H9 (cell line): ENCODE data around the gene DLG5. TPM values are rescaled to one million over a fixed set of nuclear protein-coding genes. Genes with fewer than 3 reads are reported as not detected.

Experiments
- DNase-seq: peaks from one replicate; pipeline ENCODE4 v3.0.0-alpha.2; 2017
- H2AFZ ChIP-seq: one replicate; pipeline ENCODE4 v1.6.1; 2013; ENCODE audit warnings: mild to moderate bottlenecking, low read length, control low read depth, moderate library complexity
- H2AK5ac ChIP-seq: 2 replicates; pipeline ENCODE4 v1.6.1; 2013; ENCODE audit warnings: low read length, control low read depth, mixed read lengths; ENCODE audit not compliant: insufficient read length
- H2BK120ac ChIP-seq: one replicate; pipeline ENCODE4 v1.6.1; 2013; ENCODE audit warnings: low read depth, mild to moderate bottlenecking, low read length, control low read depth, inconsistent platforms; ENCODE audit not compliant: poor library complexity, severe bottlenecking
- H2BK12ac ChIP-seq: 2 replicates; pipeline ENCODE4 v1.6.1; 2013; ENCODE audit warnings: low read length, control low read depth, mixed read lengths, low read depth; ENCODE audit not compliant: insufficient read length
- H2BK15ac ChIP-seq: 2 replicates; pipeline ENCODE4 v1.6.1; 2013; ENCODE audit warnings: low read depth, low read length, control low read depth
- H2BK20ac ChIP-seq: one replicate; pipeline ENCODE4 v1.6.1; 2013; ENCODE audit warnings: low read depth, mild to moderate bottlenecking, low read length, control low read depth, inconsistent platforms; ENCODE audit not compliant: poor library complexity, severe bottlenecking
- H2BK5ac ChIP-seq: 2 replicates; pipeline ENCODE4 v1.6.1; 2013; ENCODE audit warnings: low read length, control low read depth, mixed read lengths; ENCODE audit not compliant: insufficient read length
- H3K14ac ChIP-seq: 2 replicates; pipeline ENCODE4 v1.6.1; 2013; ENCODE audit warnings: low read length, control low read depth; ENCODE audit not compliant: insufficient read depth
- H3K18ac ChIP-seq: 2 replicates; pipeline ENCODE4 v1.6.1; 2013; ENCODE audit warnings: low read depth, mild to moderate bottlenecking, mixed read lengths, low read length, control low read depth; ENCODE audit not compliant: insufficient read length
- H3K23ac ChIP-seq: 2 replicates; pipeline ENCODE4 v1.6.1; 2013; ENCODE audit warnings: low read length, control low read depth, mixed read lengths, low read depth; ENCODE audit not compliant: insufficient read length
- H3K23me2 ChIP-seq: 2 replicates; pipeline ENCODE4 v1.6.1; 2013; ENCODE audit warnings: low read depth, mild to moderate bottlenecking, mixed read lengths, low read length, control low read depth; ENCODE audit not compliant: insufficient read length, poor library complexity, severe bottlenecking
- H3K27ac ChIP-seq: 2 replicates; pipeline ENCODE4 v1.5.1; 2013; ENCODE audit warnings: low read length, control low read depth, mixed read lengths, low read depth; ENCODE audit not compliant: insufficient read length
- H3K27me3 ChIP-seq: 2 replicates; pipeline ENCODE4 v1.6.1; 2013; ENCODE audit warnings: low read length, control low read depth, inconsistent platforms; ENCODE audit not compliant: insufficient read depth
- H3K4ac ChIP-seq: 2 replicates; pipeline ENCODE4 v1.6.1; 2013; ENCODE audit warnings: low read depth, mild to moderate bottlenecking, control low read depth, inconsistent platforms, low read length, moderate library complexity
- H3K4me1 ChIP-seq: 2 replicates; pipeline ENCODE4 v1.6.1; 2013; ENCODE audit warnings: low read length, control low read depth, inconsistent platforms; ENCODE audit not compliant: insufficient read depth
- H3K4me2 ChIP-seq: 2 replicates; pipeline ENCODE4 v1.6.1; 2013; ENCODE audit warnings: low read length, control low read depth, mixed read lengths; ENCODE audit not compliant: insufficient read length, insufficient read depth
- H3K56ac ChIP-seq: 2 replicates; pipeline ENCODE4 v1.6.1; 2013; ENCODE audit warnings: low read depth, mild to moderate bottlenecking, mixed read lengths, low read length, control low read depth; ENCODE audit not compliant: insufficient read length
- H3K79me1 ChIP-seq: 2 replicates; pipeline ENCODE4 v1.6.1; 2013; ENCODE audit warnings: low read depth, mild to moderate bottlenecking, moderate library complexity, low read length, control low read depth, inconsistent platforms; ENCODE audit not compliant: insufficient read depth, poor library complexity, severe bottlenecking
- H3K79me2 ChIP-seq: 2 replicates; pipeline ENCODE4 v1.6.1; 2013; ENCODE audit warnings: low read length, control low read depth, inconsistent platforms; ENCODE audit not compliant: insufficient read depth
- H3K9ac ChIP-seq: 2 replicates; pipeline ENCODE4 v1.6.1; 2013; ENCODE audit warnings: low read length, control low read depth, mixed read lengths; ENCODE audit not compliant: insufficient read length; ENCODE audit errors: extremely low read depth
- H3K9me3 ChIP-seq: one replicate; pipeline ENCODE4 v1.6.1; 2013; ENCODE audit warnings: low read depth, low read length, inconsistent platforms; ENCODE audit not compliant: control insufficient read depth
- H3T11ph ChIP-seq: one replicate; pipeline ENCODE4 v1.6.1; 2013; ENCODE audit warnings: mild to moderate bottlenecking, low read length, control low read depth, inconsistent platforms
- H4K20me1 ChIP-seq: one replicate; pipeline ENCODE4 v1.6.1; 2013; ENCODE audit not compliant: control insufficient read depth, insufficient read length, insufficient read depth
- H4K5ac ChIP-seq: 2 replicates; pipeline ENCODE4 v1.6.1; 2013; ENCODE audit warnings: low read depth, mild to moderate bottlenecking, mixed read lengths, low read length, control low read depth; ENCODE audit not compliant: insufficient read length
- H4K8ac ChIP-seq: replicated peaks from 2 replicates; pipeline ENCODE4 v1.6.1; 2013; ENCODE audit warnings: low read length, control low read depth, mixed read lengths, low read depth; ENCODE audit not compliant: insufficient read length
- H4K91ac ChIP-seq: 2 replicates; pipeline ENCODE4 v1.6.1; 2013; ENCODE audit warnings: low read depth, mild to moderate bottlenecking, moderate library complexity, mixed read lengths, low read length, control low read depth; ENCODE audit not compliant: insufficient read length
- H3K27ac Mint-ChIP-seq, 3 experiments: 2 replicates in 2 of 3; 3 replicates in 1 of 3; pipeline ENCODE4 v1.8.0; 2020 to 2021; ENCODE audit warnings: mixed read lengths in 3 of 3, mild to moderate bottlenecking in 1 of 3, moderate library complexity in 1 of 3
- H3K27me3 Mint-ChIP-seq: 2 replicates; pipeline ENCODE4 v1.8.0; 2021; ENCODE audit warnings: low read depth, mild to moderate bottlenecking, moderate library complexity, mixed read lengths
- H3K36me3 Mint-ChIP-seq, 3 experiments: 2 replicates in 2 of 3; 3 replicates in 1 of 3; pipeline ENCODE4 v1.8.0; 2020 to 2021; ENCODE audit warnings: low read depth in 3 of 3, mixed read lengths in 3 of 3; ENCODE audit not compliant: insufficient read depth in 1 of 3
- H3K4me1 Mint-ChIP-seq, 2 experiments: 2 replicates each; pipeline ENCODE4 v1.8.0; 2020; ENCODE audit warnings: mixed read lengths in 2 of 2
- H3K4me3 Mint-ChIP-seq, 2 experiments: 2 replicates in 1 of 2; 3 replicates in 1 of 2; pipeline ENCODE4 v1.8.0; 2020 to 2021; ENCODE audit warnings: mild to moderate bottlenecking in 2 of 2, mixed read lengths in 2 of 2, moderate library complexity in 1 of 2
- H3K9me3 Mint-ChIP-seq, 2 experiments: 2 replicates in 1 of 2; 3 replicates in 1 of 2; pipeline ENCODE4 v1.8.0; 2020; ENCODE audit warnings: mild to moderate bottlenecking in 2 of 2, mixed read lengths in 2 of 2, moderate library complexity in 1 of 2
- CTCF ChIP-seq: fragments of 200-600 bp; sonication (generic); conservative IDR thresholded peaks from 3 replicates; pipeline ENCODE4 v1.8.0; 2021; ENCODE audit warnings: antibody characterized with exemption, mild to moderate bottlenecking
- WGBS: extraction: QIAGEN DNeasy Blood & Tissue Kit; methylation state at CpG from one replicate; pipeline ENCODE4 v1.1.7; 2013; ENCODE audit warnings: missing lambda C conversion rate, low lambda C conversion rate, mixed read lengths; ENCODE audit not compliant: insufficient read length; ENCODE audit errors: extremely low coverage; 5-methylcytosine and 5-hydroxymethylcytosine counted together
- total RNA-seq: library from RNA; stranded (reverse); gene quantifications from 2 replicates; pipeline ENCODE4 v1.2.1, GENCODE V29; 2021

Gene DLG5
- total RNA-seq, 1 experiment from 2014 or later, result 67.4 TPM

- Mint-ChIP-seq H3K36me3 (peaks cover 29 to 70% (median 57%) of the 10 kb centered on the region in 3 experiments; a peak in 6 of 7 replicates), H3K9me3 (no peaks in the 10 kb centered on the region)
These were observed 102.6 kb downstream of the DLG5 start for GRCh38 chr10:77823811-77824542.

More at GRCh38 chr10:77823811-77824542, 102.6 kb downstream of the DLG5 start:
- H3K27me3 Mint-ChIP-seq, result no peaks in the 10 kb centered on the region
- Histone ChIP-seq H3K9me3 (no peaks in the 10 kb centered on the region), H3K18ac (no peak overlapping the region), H3K23me2 (no peaks in the 10 kb centered on the region), H2BK5ac (no peak overlapping the region), H2BK20ac (no peak overlapping the region), H3K27me3 (no peaks in the 10 kb centered on the region), H4K5ac (no peak overlapping the region), H3K4ac (no peak overlapping the region), H2BK15ac (no peak overlapping the region), H2AK5ac (no peak overlapping the region), H3K56ac (no peak overlapping the region), H3K4me1 (no peaks in the 10 kb centered on the region), H3K79me2 (no peaks in the 10 kb centered on the region), H3K27ac (no peak overlapping the region), H3K14ac (no peak overlapping the region; the same call in 1 of the 2 replicates), H3K79me1 (no peaks in the 10 kb centered on the region), H3T11ph (no peak overlapping the region), H4K91ac (no peak overlapping the region), H2BK120ac (no peak overlapping the region), H4K8ac (no peak overlapping the region), H3K23ac (no peak overlapping the region), H2AFZ (no peak overlapping the region), H4K20me1 (no peaks in the 10 kb centered on the region), H3K9ac (no peak overlapping the region), H3K4me2 (no peak overlapping the region), H2BK12ac (no peak overlapping the region)
- TF ChIP-seq CTCF, result no peak
- no peak for DNase-seq
- H3K4me1 Mint-ChIP-seq, result peaks cover 0 to 4% of the 10 kb centered on the region in 2 experiments; a peak in 2 of 4 replicates
- WGBS, result no CpG with 5 or more reads among the region's 10 CpGs
- H3K27ac Mint-ChIP-seq, result peak overlapping the region in 1 of 3 experiments; percentile 34; a peak in 1 of 7 replicates
- H3K4me3 Mint-ChIP-seq, result no peak overlapping the region
